Activated CD4-positive, alpha-beta T cell treated with anti-CD3 and anti-CD28 coated beads for 48 hours (primary cell): ENCODE measurements around the gene ERGIC1.

Experiments
- DNase-seq: peaks from one replicate; pipeline ENCODE4 v3.0.0-alpha.2; 2020

Gene ERGIC1

GRCh38 chr5:172904312-172904642 is 70.2 kb downstream of the ERGIC1 start:
- DNase-seq = no peak

- no peak for DNase-seq
Observed at GRCh38 chr5:172904643-172905345, 70.7 kb downstream of the ERGIC1 start.

DNA sequence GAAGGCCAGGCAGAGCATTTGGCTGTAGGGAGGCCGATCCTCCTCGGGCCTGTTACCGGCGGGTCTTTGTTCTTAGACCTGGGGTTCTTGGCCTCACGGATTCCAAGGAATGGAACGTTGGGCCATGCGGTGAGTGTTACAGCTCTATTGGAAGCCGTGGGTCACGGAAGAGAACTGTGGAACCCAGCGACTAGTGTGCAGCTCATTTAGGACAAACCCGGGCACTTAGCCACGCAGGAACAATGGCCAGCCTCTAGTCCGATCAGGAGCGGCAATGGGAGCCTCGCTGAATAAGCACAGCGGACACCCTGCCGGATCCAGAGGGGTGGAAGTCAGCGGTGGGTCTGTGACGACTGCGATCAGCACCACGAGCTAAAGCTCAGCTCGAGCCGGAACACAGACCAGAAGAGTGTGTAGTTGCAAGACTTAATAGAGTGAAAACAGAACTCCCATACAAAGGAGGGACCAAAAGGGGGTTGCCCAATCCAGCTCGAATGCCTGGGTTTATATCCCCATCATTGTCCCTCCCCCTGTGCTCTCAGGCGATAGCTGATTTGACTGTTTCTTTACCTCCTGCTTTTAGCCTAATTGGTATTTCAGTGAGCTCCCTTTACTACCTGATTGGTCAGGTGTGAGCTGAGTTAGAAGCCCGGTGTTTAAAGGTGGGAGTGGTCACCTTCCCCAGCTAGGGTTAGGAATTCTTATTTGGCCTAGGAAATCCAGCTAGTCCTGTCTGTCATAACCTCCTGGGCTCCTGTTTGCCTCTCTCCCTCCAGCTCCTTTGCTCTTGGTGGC is 71.5 kb downstream of the ERGIC1 start:
- DNase-seq = no peak

DNA sequence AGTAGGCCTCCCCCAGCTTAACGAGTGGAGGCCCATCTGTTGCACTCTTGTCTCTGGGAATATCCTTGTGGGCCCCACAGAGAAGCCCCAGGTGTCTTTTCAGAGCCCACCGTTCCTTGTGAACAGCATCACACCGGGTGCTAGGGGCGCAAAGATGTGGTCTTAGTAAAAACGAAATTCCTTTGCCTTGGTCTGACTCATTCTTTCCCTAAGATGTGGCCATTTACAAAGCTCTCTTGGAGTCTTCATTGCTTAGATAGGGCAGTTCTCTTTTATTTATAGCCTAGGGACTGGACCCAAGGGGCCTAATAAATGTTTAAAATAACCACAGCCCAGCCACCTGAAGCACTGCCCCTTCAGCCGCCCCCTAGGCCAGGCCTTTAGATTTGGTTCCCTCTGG is 72.4 kb downstream of the ERGIC1 start:
- DNase-seq = no peak

DNA sequence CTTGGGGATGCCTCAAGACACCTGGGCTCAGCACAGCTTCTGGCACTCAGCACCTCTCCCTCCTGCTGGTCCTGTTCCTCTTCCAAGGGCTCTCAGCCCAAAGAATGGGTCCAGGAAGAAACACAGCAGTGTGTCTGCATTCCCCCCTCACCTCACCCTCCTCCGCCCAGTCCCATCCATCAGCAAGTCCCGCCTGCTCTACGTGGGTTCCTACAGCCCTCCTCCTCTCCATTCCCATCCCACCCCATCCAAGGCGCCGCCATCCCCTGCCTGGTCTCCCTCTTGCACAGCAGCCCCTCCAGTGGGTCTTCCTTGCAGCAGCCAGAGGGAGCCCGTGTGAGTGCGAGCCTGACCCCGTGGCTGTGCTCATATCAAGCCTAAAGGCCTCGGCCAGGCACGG is 72.8 kb downstream of the ERGIC1 start:
- no peak for DNase-seq

- DNase-seq = no peak
Observed at GRCh38 chr5:172907657-172908056, 73.6 kb downstream of the ERGIC1 start.

DNA sequence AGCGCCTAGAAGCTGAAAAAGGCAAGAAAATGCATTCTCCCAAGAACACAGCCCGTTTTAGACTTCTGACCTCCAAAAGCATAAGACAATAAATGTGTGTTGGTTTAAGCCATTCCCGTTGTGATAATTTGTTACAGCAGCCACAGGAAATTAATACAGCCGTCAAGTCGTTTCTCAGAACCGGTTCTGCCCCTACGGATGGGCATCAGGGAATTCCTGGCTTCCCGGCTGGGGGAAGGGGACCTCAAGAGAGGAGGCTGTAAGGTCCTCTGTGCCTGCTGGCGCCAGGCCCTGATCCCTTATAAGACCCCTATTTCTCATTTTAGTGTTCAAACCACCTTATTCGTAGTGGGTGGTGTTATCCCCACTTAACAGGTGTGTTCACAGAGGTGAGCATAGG is 74.6 kb downstream of the ERGIC1 start:
- no peak for DNase-seq

DNA sequence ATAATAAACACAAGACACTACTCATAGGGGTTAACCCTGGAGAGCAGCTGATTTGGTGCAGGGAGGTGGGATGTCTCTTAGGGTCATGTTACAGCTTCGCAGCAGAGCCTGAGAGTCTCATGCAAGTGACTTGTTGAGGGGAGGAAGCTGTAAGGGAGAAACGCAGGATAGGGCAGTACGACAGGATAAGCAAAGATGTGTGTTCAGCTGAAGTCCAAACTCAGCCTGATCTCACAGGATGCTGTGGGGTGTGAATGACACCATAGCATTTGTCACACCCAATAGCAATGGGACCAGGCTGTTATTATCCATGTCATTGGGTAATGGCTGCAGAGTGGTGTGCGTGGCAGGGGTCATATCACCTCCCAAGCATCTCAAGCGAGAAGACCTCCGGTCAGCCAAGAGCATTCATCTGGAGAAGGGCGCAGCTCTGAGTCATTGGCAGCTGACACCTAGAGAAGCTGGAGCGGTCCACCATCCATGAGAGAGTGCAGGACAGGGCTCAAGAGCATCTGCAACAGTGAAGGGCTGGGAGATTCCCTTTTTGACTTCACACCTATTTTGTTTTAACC is 76.0 kb downstream of the ERGIC1 start:
- DNase-seq = no peak

- peak; percentile 35 for DNase-seq
Observed at GRCh38 chr5:172910828-172911627, 77.0 kb downstream of the ERGIC1 start.

- DNase-seq = no peak
Observed at GRCh38 chr5:172911628-172911880, 77.5 kb downstream of the ERGIC1 start.

DNA sequence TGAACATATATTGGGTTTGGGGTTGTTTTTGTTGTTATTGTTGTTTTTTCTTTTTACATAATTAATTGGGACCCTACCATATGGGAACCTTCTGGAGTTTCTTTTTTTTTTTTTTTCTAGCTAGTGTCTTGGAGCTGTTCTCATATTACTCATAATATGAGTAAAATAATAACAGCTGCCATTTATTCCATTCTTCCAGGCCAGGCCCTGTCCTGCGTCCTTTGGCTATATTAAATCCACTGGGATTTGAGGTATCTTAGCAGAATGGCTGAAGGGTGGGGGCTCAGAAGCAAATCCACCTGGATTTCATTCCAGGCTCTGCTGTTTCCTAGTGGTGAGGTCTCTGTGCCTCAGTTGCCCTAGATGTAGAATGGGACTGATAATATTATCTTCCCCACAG is 77.9 kb downstream of the ERGIC1 start:
- no peak for DNase-seq

GRCh38 chr5:172913117-172913850 is 79.2 kb downstream of the ERGIC1 start:
- no peak for DNase-seq

DNA sequence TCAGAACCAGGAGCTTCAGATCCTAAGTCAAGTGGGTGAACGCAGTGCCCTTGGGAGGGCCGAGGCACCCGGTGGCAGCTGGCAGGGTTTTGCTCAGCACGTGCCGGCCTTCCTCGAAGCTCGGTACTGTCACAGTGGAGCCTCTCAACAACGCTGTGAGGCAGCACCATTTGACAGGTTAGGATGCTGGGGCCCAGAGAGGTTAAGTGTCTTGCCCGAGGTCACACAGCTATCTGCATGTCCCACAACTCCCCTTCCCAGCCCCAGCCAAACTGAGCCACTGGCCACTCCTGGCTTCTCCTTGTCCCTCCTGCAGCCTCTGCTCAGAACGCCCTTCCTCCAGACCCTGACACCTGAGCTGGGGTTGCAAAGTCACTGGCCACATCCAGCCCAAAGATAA is 81.5 kb downstream of the ERGIC1 start:
- DNase-seq = no peak

- no peak for DNase-seq
Observed at GRCh38 chr5:172918421-172919371, 84.6 kb downstream of the ERGIC1 start.

DNA sequence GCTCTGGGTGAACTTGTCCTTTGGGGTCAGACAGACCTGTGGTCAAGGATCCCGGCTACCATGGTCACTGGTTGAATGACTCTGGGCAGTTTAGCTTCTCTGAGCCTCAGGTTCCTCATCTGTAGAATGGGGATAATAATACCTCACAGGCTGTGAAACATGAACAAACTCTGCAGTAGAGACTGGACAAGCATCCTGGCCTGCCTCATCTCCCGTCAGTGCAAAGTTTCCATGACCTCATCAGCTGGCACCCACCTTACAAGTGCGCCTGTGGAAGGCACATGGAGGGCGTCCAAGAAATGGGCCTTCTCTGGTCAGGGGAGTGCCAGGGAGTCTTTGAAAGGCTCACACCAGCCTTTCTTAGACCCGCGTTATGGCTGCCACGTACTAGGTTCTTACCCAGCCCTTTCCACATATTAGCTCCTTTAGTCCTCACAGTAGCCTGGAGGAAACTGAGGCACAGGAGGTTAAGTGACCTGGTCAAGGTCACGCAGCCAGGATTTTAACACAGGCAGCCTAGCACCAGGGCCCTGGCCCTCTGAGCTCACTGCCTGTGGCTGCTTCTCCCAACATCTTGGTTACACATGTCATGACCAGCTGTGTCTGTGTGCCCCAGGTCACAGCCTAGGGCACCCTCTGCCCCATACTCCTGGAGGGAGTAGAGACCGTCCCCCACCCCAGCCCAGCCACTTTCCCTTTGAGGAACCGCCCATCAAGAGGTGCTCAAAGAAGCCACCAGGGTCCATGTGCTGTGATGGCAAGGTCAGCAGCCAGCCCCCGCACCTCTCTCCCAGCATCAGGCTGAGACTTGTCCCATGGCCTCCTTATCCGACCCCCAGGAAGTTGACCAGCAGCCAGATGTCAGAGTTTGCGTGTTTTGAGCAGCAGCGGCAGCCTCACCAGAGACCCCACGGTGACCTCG is 85.7 kb downstream of the ERGIC1 start:
- DNase-seq = no peak

GRCh38 chr5:172920447-172920849 is 86.4 kb downstream of the ERGIC1 start:
- DNase-seq = no peak

GRCh38 chr5:172920995-172921394 is 86.9 kb downstream of the ERGIC1 start:
- no peak for DNase-seq

DNA sequence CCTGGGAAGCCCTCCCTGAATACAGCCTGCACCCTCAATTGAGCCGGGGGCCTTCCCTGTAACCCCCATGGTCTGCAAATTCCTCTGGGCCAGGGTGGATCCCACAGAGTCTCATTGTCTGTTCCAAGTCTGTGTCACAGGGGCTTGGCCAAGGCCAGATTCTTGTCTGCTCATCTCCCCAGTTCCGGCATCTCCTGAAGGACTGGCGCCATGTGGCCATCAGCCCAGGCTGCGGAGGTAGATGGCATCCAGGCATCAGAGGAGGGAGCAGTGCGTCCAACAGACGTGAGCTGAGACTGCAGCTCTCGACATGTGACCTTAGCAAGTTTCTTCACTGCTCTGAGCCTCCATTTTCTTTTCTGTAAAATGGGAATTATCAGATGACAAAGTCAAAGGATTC is 87.9 kb downstream of the ERGIC1 start:
- DNase-seq = no peak

DNA sequence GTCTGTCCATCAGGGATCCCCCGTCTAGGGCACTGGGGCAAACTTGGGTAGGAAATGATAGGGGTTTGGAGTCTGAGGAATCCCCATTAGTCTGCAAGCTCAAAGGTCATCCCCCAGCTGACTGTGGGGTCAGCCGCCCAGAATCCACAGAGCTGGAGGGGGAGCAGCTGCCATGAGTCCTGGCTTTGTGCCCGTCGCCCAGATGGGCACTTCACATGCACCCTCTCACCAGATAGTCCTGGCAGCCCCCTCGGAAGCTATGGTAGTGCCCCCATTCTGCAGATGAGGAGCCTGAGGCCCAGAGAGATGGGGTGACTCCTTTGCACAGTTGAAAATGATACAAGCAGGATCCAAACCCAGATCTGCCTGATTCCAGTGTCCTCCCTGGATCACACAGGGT is 89.5 kb downstream of the ERGIC1 start:
- DNase-seq = no peak

GRCh38 chr5:172925336-172925948 is 91.4 kb downstream of the ERGIC1 start:
- no peak for DNase-seq
